Endodermal cell (in vitro differentiated cells): ENCODE measurements around the gene RREB1. TPM values are rescaled to one million over a fixed set of nuclear protein-coding genes. Genes with fewer than 3 reads are reported as not detected.
A peak's percentile ranks its signal among the peaks of the same experiment; 100 is the strongest.
"Not testable (repeated sequence)": the region's sequence is repeated elsewhere in the genome, so short reads cannot be mapped to it uniquely, and the experiment has no call there.

Experiments used
- DNase-seq: peaks from one replicate; pipeline ENCODE4 v3.0.0-alpha.2; 2017
- H3K27ac ChIP-seq: 2 replicates; pipeline ENCODE4 v1.5.1; 2013; ENCODE audit warnings: mild to moderate bottlenecking, low read depth, low read length, moderate library complexity
- H3K27me3 ChIP-seq: 2 replicates; pipeline ENCODE4 v1.6.1; 2013; ENCODE audit warnings: mild to moderate bottlenecking, low read length, moderate library complexity; ENCODE audit not compliant: insufficient read depth, control insufficient read depth, poor library complexity, severe bottlenecking
- H3K36me3 ChIP-seq: 2 replicates; pipeline ENCODE4 v1.7.0; 2013; ENCODE audit warnings: mild to moderate bottlenecking, low read length, moderate library complexity; ENCODE audit not compliant: control insufficient read depth, insufficient read depth
- H3K4me1 ChIP-seq: one replicate; pipeline ENCODE4 v1.7.0; 2013; ENCODE audit warnings: low read length; ENCODE audit not compliant: control insufficient read depth, insufficient read depth
- H3K4me3 ChIP-seq: 2 replicates; pipeline ENCODE4 v1.5.1; 2013; ENCODE audit warnings: mild to moderate bottlenecking, low read length, moderate library complexity
- H3K9ac ChIP-seq: 2 replicates; pipeline ENCODE4 v1.6.1; 2013; ENCODE audit warnings: mild to moderate bottlenecking, low read length, moderate library complexity; ENCODE audit not compliant: poor library complexity, severe bottlenecking; ENCODE audit errors: extremely low read depth
- H3K9me3 ChIP-seq: 2 replicates; pipeline ENCODE4 v1.6.1; 2013; ENCODE audit warnings: mild to moderate bottlenecking, low read length, moderate library complexity; ENCODE audit not compliant: control insufficient read depth
- H3K27ac Mint-ChIP-seq: 2 replicates; pipeline ENCODE4 v1.8.0; 2020; ENCODE audit warnings: mixed read lengths
- H3K27me3 Mint-ChIP-seq: 2 replicates; pipeline ENCODE4 v1.8.0; 2021; ENCODE audit warnings: mild to moderate bottlenecking, mixed read lengths; ENCODE audit not compliant: insufficient read depth
- H3K36me3 Mint-ChIP-seq: 2 replicates; pipeline ENCODE4 v1.8.0; 2020; ENCODE audit warnings: low read depth, mixed read lengths
- H3K4me1 Mint-ChIP-seq: 2 replicates; pipeline ENCODE4 v1.8.0; 2020; ENCODE audit warnings: mixed read lengths
- H3K4me3 Mint-ChIP-seq: 2 replicates; pipeline ENCODE4 v1.8.0; 2020; ENCODE audit warnings: mild to moderate bottlenecking, moderate library complexity, mixed read lengths
- H3K9me3 Mint-ChIP-seq: 2 replicates; pipeline ENCODE4 v1.8.0; 2020; ENCODE audit warnings: mild to moderate bottlenecking, mixed read lengths
- WGBS, 2 experiments: methylation state at CpG; one replicate each; pipeline versions ENCODE4 v1.1.5 to v1.1.7; 2013; ENCODE audit warnings: missing lambda C conversion rate in 2 of 2, mixed read lengths in 1 of 2; ENCODE audit not compliant: insufficient coverage in 1 of 2, insufficient read length in 1 of 2; 5-methylcytosine and 5-hydroxymethylcytosine counted together
- total RNA-seq, 2 donors: library from RNA; stranded (reverse); fragmentation: NEBNext Ultra II Directional in 1 of 2; extraction: Animal tissue kit (Norgen Biotek cat#: 25700) in 1 of 2; gene quantifications; 2 replicates in 1 of 2; 3 replicates in 1 of 2; pipeline ENCODE4 v1.2.1, GENCODE V29; 2021
- TF ChIP-seq, protein P1 (sequence below): fragments of 200-600 bp; sonication (generic); conservative IDR thresholded peaks from 2 replicates; pipeline ENCODE4 v1.5.0; 2021; ENCODE audit warnings: antibody characterized with exemption, mild to moderate bottlenecking

RREB1 gene
- total RNA-seq, 2 donors from 2014 or later: 51.2 to 64.3 TPM

- TF ChIP-seq, protein P1, sequence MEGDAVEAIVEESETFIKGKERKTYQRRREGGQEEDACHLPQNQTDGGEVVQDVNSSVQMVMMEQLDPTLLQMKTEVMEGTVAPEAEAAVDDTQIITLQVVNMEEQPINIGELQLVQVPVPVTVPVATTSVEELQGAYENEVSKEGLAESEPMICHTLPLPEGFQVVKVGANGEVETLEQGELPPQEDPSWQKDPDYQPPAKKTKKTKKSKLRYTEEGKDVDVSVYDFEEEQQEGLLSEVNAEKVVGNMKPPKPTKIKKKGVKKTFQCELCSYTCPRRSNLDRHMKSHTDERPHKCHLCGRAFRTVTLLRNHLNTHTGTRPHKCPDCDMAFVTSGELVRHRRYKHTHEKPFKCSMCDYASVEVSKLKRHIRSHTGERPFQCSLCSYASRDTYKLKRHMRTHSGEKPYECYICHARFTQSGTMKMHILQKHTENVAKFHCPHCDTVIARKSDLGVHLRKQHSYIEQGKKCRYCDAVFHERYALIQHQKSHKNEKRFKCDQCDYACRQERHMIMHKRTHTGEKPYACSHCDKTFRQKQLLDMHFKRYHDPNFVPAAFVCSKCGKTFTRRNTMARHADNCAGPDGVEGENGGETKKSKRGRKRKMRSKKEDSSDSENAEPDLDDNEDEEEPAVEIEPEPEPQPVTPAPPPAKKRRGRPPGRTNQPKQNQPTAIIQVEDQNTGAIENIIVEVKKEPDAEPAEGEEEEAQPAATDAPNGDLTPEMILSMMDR: no peak
- Mint-ChIP-seq H3K4me1 (peaks cover 8% of the 10 kb centered on the region), H3K4me3 (peak overlapping the region; percentile 79), H3K36me3 (no peaks in the 10 kb centered on the region), H3K9me3 (peaks cover 15% of the 10 kb centered on the region), H3K27me3 (peaks cover 14% of the 10 kb centered on the region), H3K27ac (peak overlapping the region; percentile 69)
- no peaks in the 10 kb centered on the region for H3K27me3 ChIP-seq
- no peaks in the 10 kb centered on the region for H3K36me3 ChIP-seq
- peak overlapping the region; percentile 27 for H3K27ac ChIP-seq
- peak overlapping the region; percentile 68 for H3K9ac ChIP-seq
- peak overlapping the region; percentile 77 for H3K4me3 ChIP-seq
- DNase-seq: peak; percentile 93
- peaks cover 11% of the 10 kb centered on the region for H3K9me3 ChIP-seq
- 78 to 88% methylated on average over 7 to 13 of the region's 13 CpGs for WGBS, 2 experiments
- no peaks in the 10 kb centered on the region for H3K4me1 ChIP-seq
Observed at GRCh38 chr6:7261852-7262461, 154.2 kb downstream of the RREB1 start.

GRCh38 chr6:7262746-7263518, 155.2 kb downstream of the RREB1 start:
- no peak overlapping the region for H3K9ac ChIP-seq
- H3K27me3 ChIP-seq: no peaks in the 10 kb centered on the region
- H3K27me3 Mint-ChIP-seq: peaks cover 14% of the 10 kb centered on the region
- H3K27ac ChIP-seq: no peak overlapping the region
- peaks cover 8% of the 10 kb centered on the region for H3K4me1 Mint-ChIP-seq
- H3K36me3 ChIP-seq: no peaks in the 10 kb centered on the region
- TF ChIP-seq, protein P1: no peak
- H3K4me3 ChIP-seq: no peak overlapping the region
- peaks cover 11% of the 10 kb centered on the region for H3K9me3 ChIP-seq
- H3K36me3 Mint-ChIP-seq: no peaks in the 10 kb centered on the region
- peak; percentile 43 for DNase-seq
- no peak overlapping the region for H3K27ac Mint-ChIP-seq
- H3K4me3 Mint-ChIP-seq: peak overlapping the region; percentile 79
- H3K9me3 Mint-ChIP-seq: peaks cover 13% of the 10 kb centered on the region
- 95 to 97% methylated on average over 11 to 16 of the region's 16 CpGs for WGBS, 2 experiments
- H3K4me1 ChIP-seq: no peaks in the 10 kb centered on the region

GRCh38 chr6:7263519-7263805, 155.7 kb downstream of the RREB1 start:
- H3K9me3 Mint-ChIP-seq: peaks cover 13% of the 10 kb centered on the region
- H3K4me1 ChIP-seq, H3K9ac ChIP-seq, H3K36me3 Mint-ChIP-seq, H3K4me3 ChIP-seq, H3K27me3 ChIP-seq, H3K27ac ChIP-seq, H3K27ac Mint-ChIP-seq, DNase-seq, H3K36me3 ChIP-seq, H3K4me1 Mint-ChIP-seq, H3K4me3 Mint-ChIP-seq: not testable (repeated sequence)
- peaks cover 11% of the 10 kb centered on the region for H3K9me3 ChIP-seq
- H3K27me3 Mint-ChIP-seq: peaks cover 14% of the 10 kb centered on the region
- 80 to 97% methylated on average over 6 to 9 of the region's 9 CpGs for WGBS, 2 experiments
